RCC 7860 (cell line): ENCODE data around the gene LAMB1.
"Not testable (repeated sequence)": the region's sequence is repeated elsewhere in the genome, so short reads cannot be mapped to it uniquely, and the experiment has no call there.

Experiments used
- DNase-seq: peaks from one replicate; pipeline ENCODE4 v3.0.0-alpha.2; 2015; ENCODE audit warnings: low spot score
- FAIRE-seq: peaks from 2 replicates; lab custom pipeline; 2012; peaks lifted over from hg19 to GRCh38; lab: Jason Lieb, UNC

The LAMB1 gene

DNA sequence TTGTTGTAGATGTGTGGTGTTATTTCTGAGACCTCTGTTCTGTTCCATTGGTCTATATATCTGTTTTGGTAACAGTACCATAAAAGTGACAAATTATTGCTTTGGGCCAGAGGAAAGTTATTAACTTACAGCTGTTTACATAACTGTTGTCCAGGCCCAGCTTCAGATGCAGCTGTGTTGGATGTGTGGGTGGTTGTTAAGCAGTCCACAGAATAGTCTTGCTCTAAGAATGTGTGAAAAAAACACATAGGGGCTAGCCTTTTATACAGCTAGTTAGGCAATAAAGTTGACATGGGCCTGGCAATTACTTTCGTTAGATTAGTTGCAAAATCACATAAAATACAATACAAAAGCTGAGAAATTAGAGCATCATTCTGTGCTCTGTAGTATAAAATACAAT lies 80.1 kb downstream of the LAMB1 start:
- no peak for FAIRE-seq
- no peak for DNase-seq

DNA sequence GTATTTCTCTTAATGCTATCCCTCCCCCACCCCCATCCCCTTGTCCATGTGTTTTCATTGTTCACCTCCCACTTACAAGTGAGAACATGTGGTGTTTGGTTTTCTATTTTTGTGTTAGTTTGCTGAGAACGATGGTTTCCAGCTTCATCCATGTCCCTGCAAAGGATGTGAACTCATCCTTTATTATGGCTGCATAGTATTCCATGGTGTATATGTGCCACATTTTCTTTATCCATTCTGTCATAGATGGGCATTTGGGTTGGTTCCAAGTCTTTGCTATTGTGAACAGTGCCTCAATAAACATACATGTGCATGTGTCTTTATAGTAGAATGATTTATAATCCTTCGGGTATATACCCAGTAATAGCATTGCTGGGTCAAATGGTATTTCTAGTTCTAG lies 81.1 kb downstream of the LAMB1 start:
- FAIRE-seq: not testable (repeated sequence)

DNA sequence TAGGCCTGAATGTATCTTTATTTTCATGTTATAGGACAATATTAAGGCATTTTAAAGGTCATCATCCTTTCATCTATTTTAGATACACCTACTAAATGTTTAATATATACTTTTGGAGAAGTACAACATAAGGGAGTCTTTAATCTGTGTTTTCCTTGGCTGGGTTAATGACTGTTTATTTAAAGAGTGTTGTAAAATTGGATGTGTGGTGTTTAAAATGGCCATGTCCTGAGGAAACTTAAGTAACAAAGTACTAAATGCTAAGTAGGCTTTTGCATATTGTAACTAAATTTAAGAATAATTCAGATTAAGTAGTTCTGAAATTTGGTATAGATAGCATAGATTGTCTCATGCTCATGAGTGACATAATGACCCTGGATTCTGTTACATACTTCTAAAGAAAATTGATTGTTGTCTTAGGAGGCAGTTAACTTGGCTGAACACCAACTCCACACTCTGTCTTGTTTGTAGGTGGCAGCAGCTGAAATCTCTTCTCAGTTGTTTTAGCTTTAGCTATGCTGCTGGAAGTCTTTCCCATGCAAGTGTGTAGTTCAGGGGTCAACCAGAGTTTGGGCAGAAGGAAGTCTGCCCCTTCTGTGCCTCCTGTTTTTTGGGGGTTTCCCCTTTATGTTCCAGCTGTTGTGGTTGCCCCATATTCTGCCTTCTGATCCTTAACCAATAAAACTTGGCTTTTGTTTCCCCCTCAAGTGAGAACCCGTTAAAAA lies 82.8 kb downstream of the LAMB1 start:
- peak; percentile 27 for FAIRE-seq
- DNase-seq: no peak

More for the DNA sequence above, 81.1 kb downstream of the LAMB1 start:
- not testable (repeated sequence) for DNase-seq

DNA sequence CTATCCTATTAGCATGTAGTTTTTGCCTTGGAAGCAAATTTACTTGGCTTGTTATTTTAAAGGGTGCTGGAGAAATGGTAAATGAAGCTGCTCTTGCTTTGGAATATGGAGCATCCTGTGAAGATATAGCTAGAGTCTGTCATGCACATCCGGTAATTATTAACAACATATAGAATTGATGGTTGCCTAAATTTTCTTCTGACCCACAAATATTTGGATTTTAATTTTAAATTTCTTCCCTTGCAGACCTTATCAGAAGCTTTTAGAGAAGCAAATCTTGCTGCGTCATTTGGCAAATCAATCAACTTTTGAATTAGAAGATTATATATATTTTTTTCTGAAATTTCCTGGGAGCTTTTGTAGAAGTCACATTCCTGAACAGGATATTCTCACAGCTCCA lies 84.0 kb downstream of the LAMB1 start:
- DNase-seq (no peak), FAIRE-seq (no peak)

DNA sequence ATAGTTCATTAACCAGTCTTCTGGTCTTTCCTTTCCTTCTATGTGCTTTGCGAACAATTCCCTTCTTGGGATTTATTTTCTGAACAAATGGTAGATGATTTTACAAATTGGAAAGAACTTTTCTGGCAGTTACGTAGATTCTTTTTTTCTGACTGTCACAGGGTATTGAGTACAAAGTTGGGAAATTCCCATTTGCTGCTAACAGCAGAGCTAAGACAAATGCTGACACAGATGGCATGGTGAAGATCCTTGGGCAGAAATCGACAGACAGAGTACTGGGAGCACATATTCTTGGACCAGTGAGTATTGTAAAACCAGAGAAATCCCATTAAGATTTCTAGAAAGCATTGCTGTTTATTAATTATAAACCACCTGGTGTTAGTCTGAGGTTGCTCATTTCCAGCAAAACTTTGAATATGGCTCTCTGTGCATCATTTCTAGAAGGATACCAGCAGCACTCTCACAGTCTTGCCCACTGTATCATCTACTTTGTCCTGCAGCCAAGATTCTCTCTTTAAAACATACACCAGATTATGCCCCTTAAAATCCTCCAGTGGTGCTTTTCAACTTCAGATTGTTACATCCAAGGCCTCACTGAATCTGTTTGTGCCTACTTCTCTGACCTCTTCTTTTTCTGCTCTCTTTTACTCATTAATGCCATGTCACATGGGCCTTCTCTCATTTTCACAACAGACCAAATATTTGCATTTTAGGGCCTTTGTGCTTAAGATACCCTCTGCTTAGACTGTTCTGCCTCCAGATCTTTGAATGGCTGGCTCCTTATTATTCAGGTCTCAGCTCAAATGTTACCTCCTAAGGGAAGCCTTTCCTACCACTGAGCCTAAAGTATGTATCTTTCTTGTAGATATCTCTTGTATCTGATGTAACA lies 85.0 kb downstream of the LAMB1 start:
- no peak for FAIRE-seq
- no peak for DNase-seq

DNA sequence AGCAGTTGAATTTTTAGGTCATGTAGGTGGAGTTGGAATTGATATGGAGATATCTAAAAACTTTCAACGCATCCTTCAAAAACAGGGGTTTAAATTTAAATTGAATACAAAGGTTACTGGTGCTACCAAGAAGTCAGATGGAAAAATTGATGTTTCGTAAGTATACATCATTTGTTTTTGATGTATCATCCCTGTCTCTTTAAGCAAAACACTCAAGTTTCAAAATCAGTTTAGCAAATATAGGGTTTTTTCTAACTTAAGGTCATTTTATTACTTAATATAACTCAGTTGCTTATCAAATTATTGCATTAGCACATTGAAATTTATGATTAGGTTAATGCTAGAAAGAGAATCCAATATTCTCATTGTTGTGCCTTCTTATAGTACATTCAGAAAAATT lies 87.4 kb downstream of the LAMB1 start:
- DNase-seq (no peak), FAIRE-seq (no peak)

DNA sequence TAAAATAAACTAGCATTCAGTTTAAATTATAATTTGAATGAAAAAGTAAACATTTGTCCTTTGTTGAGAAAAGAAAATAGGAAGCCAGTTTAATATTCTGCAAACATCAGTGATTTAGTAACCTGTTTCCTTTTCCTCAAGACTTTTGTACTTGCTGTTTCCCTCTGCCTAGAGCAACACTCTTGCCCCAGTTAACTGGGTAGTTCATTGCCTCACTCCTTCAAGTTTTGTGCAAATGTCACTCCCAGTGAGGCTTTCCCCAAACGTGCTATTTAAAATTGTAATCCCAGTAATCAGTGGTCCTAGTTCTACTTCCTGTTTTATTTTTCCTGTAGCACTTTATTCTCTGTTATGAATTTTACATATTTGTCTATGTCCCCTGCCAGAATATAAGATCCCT lies 88.1 kb downstream of the LAMB1 start:
- no peak for DNase-seq
- no peak for FAIRE-seq

DNA sequence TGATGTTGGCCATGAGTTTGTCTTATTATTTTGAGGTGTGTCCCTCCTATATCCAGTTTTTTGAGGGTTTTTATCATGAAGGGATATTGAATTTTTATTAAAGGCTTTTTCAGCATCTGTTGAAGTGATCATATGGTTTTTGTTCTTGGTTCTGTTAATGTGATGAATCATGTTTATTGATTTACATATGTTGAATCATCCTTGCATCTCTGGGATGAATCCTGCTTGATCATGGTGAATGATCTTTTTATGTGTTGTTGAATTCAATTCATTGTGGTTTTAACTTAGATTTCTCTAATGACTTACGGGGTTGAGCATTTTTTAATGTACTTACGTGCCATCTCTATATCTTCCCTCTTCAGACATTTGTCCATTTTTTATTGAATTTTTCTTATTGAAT lies 89.1 kb downstream of the LAMB1 start:
- FAIRE-seq: peak; percentile 51

DNA sequence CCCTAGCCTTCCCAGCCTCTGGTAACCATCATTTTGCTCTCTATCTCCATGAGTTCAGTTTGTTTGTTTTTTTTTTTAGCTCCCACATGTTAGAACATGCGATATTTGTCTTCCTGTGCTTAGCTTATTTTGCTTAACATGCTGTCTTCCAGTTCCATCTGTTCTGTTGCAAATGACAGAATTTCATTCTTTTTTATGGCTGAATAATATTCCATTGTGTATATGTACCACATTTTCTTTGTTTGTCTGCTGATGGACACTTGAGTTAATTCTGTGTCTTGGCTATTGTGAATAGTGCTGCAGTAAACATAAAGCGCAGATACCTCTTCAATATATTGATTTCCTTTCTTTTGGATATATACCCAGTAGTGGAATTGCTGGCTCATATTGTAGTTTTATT lies 91.0 kb downstream of the LAMB1 start:
- FAIRE-seq: no peak
- DNase-seq: no peak

More for the DNA sequence above, 89.1 kb downstream of the LAMB1 start:
- DNase-seq: no peak

DNA sequence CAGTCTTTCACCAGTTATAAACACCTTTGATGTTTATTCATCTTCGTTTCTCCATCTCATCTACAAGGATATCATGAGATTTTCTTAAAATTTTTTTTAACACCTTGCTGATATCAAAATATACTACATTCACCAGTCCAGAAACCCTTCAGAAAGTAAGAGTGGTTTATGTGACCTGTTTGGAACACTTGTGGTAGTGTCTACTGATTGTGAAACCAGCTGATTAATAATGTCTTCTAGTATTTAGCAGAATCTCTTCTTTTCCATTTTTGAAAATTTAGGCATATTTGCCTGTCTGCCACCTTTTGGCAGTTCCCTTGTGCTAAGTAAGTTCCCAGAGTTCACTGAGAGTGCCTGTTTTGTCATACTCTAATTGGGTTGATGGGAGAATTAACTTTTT lies 93.5 kb downstream of the LAMB1 start:
- FAIRE-seq (no peak), DNase-seq (no peak)

DNA sequence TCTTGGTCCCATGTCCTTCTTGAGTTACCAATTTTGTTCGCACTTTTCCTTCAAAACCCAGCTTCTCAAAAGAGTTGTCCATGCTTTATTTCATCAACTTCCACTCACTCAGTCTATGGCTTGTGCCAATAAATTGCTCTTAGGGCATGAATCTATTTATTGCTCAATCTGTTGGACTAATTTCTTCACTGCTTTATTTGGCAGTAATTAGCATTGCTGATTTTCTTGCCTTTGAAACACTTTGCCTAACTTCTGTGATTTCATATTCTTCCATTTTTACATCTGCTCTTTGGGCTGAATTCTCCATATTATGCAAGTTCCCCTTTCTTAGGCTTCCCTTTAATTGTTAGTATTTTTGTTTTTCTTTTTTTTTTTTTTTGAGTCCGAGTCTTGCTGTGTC lies 95.2 kb downstream of the LAMB1 start:
- DNase-seq (no peak), FAIRE-seq (no peak)

DNA sequence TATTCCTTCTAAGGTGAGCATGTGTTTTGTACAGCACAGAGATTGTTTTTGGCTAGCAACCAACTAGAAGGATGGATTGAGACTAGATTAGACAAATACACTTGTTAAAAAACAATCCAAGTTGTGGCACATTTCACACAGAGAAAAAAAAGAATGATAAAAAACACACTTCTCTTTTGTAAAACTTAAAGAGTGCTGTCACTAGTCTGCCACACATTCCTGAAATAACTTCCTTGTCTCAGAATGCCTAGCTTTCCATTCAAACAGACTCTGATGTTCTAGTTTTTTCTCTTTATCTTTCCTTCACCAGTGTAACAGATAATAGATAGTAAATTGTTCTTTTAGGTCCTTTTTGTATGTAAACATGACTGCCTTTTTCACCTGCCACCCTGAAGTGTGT lies 100.6 kb downstream of the LAMB1 start:
- DNase-seq (no peak), FAIRE-seq (peak; percentile 23)

DNA sequence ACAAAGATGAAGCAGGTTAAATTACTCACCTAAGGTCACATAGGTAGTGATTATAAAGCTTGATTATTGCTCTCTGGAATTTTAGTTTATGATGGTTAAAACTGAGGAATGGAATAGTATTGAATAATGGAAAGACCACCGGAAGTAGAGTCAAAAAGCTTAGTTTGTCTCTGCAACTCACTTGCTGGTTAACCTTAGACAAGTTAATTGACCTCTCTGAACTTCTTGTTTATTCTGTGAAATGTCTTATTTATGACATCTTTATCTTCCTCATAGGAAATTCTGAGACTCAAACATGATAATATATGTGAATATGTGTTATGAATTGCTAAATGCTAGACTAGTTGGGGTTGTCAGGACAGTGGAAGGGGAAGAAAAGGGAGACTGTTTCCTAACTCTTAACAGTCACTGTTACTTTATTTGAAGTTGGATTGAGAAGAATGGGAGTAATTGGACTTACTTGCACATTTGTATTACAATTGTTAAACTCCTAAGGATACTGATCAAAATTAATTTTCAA lies 102.4 kb downstream of the LAMB1 start:
- no peak for FAIRE-seq
- DNase-seq: no peak

DNA sequence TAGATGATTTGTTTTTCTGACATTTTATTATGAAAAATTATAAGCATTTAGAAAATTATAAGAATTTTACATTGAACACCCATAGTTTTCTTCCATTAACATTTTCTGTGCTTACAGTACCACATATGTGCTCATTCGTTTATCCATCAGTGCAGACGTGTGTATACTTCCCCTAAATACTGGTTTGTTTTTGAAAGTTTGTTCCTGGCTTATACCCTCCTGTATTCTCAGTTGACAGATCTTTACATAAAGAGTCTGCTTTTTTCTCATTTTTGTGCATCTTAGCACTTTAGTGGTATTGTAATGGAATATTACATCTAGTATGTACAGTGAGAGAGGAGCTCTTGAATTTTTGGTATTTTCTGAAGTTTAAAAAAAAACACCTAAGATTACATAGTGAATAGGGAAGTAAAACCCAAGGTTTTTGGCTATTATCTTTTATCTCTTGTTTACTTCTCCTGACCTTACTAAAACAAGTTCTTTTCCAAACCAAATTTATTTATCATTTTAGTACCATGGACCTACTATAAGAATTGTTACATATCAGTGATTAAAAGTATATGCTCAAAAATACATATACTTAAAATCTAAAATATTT lies 103.9 kb downstream of the LAMB1 start:
- FAIRE-seq (peak; percentile 39), DNase-seq (no peak)

DNA sequence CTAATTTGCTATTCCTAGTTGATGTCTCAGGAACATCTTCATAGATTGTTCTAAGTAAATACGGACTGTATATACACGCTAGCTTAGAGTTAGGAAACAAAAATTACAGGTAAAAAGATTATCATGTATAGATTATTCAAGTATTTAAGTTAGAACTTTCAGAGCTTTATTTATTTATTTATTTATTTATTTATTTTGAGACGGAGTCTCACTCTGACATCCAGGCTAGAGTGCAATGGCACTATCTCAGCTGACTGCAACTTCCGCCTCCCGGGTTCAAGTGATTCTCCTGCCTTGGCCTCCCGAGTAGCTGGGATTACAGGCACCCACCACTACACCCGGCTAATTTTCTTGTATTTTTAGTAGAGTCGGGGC lies 110.6 kb downstream of the LAMB1 start:
- FAIRE-seq, DNase-seq: not testable (repeated sequence)

DNA sequence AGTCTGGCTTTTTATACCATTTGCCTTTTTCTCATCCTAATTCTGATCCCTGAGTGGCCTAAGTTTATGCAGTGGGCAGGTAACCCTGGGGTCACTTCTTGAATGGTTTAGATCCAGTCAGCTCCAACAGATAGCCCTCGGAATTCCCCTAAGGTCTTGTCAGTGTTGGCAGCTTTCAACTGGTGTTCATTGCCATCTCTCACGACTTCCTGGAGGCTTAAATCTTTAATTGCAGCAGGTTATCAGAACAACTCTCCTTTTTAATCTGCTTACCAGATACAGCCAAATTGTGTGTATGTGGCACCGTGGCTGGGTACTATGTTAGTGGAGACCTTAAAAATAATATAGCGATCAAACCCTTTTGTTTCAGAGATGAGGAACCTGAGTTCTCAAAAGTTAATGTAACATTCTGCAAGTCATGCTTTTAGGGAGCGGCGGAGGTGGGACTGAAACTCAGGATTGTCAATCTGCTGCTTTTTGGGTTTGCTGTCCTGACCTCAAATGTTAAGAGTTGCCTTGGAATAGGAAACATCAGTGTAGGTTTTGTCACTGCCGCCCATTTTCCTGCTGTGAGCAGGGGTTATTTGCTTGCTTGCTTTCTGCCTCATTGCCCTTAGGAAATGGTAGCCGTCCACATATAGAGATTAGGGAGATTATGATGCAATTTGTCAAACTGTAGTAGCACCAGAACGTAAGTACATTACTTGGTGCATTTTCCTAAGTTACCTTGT lies 111.2 kb downstream of the LAMB1 start:
- FAIRE-seq (no peak), DNase-seq (peak; percentile 29)

DNA sequence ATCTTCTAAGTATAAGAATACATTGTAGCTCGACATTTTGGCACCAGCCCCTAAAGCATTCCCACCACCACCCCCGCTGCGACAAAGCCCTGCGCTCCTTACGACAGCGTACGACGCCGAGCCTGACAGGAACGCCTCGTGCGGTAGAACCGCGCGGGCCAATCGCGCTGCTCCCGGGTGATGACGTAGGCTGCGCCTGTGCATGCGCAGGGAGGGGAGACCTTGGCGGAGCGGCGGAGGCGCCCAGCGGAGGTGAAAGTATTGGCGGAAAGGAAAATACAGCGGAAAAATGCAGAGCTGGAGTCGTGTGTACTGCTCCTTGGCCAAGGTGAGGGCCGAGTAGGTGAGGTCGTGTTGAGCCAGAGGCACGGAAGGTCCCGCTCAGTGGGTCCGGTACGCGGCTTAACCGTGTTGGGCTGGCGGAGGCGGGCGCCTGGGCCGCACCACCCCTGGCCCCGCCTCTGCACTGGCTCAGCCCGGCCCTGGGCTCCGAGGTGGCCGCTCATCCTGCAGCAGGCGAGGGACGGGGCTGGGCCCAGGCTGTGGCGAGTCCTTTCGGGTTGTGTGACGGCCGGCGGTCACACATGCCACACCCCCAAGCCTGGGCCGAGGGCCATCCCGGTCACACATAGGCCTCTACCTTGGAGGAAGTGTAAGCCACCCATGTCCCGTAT lies 111.9 kb downstream of the LAMB1 start, which contains the start of gene DLD:
Gene DLD, plus strand, starts transcription at position 222 of the 674 bp plus-strand sequence. Its CDS starts 68 bp downstream, at position 290.
- DNase-seq (peak; percentile 80), FAIRE-seq (peak; percentile 52)

DNA sequence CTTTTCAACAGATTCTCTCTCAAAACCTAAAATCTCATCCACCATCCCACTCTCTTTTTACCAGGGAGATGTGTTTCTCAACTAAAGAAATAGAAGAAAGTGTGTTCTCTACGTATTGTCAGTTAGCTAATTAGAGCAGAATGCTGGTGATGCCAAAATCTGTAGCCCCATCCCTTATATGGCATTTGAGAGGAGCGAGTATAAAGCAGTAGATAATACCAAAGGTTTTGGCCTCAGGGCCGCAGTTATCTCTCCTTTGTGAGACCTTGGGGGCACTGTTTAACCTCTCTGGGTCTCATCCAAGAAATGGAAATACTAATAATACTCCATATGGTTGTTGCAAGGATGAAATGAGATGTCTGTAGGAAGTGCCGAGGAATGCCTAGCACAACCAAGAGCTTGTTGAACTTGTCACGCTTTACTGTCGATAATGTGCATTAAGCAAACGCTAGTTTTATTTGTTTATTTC lies 112.4 kb downstream of the LAMB1 start:
- no peak for FAIRE-seq
- DNase-seq: no peak

DNA sequence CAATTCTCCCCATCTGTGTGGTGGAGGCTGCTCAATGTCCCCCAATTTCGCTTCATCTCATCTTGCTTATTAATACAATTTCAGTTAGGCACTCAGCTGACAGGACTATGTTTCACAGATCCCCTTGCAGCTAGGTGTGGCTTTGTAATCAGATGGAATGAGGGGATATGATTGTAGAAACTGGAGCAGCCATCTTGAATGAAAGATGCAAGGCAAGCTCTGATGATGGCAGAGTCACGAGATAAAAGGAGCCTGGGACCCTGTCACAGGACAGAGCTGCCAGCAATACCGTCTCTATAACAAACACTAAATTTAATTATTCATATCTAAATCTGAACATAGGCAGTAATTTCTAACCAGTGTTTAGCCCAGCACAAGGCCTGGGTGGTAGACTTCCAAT lies 113.0 kb downstream of the LAMB1 start:
- DNase-seq: no peak
- FAIRE-seq: no peak

DNA sequence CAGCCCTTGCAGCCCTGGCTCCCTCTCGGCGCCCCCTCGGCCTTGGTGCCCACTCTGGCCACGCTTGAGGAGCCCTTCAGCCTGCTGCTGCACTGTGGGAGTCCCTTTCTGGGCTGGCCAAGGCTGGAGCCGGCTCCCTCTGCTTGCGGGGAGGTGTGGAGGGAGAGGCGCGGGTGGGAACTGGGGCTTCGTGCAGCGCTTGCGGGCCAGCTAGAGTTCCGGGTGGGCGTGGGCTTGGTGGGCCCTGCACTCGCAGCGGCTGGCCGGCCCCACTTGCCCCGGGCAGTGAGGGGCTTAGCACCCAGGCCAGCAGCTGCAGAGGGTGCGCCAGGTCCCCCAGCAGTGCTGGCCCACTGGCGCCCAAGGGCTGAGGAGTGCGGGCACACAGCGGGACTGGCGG lies 115.1 kb downstream of the LAMB1 start:
- not testable (repeated sequence) for DNase-seq, FAIRE-seq
